Natural killer cell treated with Interleukin-12 subunit alpha and Interleukin-12 subunit beta and Interleukin-15 and Interleukin-18, amount 100 ng/mL, for 72 hours (primary cell): Measurements from ENCODE around the gene TMIE. TPM values are rescaled to one million over a fixed set of nuclear protein-coding genes. Genes with fewer than 3 reads are reported as not detected.

Experiments used
- ATAC-seq, 2 donors: fragments of 150-1000 bp; cut with Tn5 transposase in 1 of 2; sonication (Bioruptor Pico), chemical (Tn5 transposase) in 1 of 2; 2 replicates each; pipeline ENCODE4 v1.10.0; 2021
- DNase-seq: peaks from one replicate; pipeline ENCODE4 v3.0.0; 2022; ENCODE audit warnings: low spot score
- H3K27ac Mint-ChIP-seq, 2 donors: 1 replicate in 1 of 2; 2 replicates in 1 of 2; pipeline ENCODE4 v1.8.0; 2022; ENCODE audit warnings: mixed read lengths in 2 of 2, mild to moderate bottlenecking in 1 of 2, moderate library complexity in 1 of 2
- H3K27me3 Mint-ChIP-seq, 2 donors: 1 replicate in 1 of 2; 2 replicates in 1 of 2; pipeline ENCODE4 v1.8.0; 2022; ENCODE audit warnings: mixed read lengths in 2 of 2
- H3K36me3 Mint-ChIP-seq: one replicate; pipeline ENCODE4 v1.8.0; 2022; ENCODE audit warnings: mixed read lengths
- H3K4me1 Mint-ChIP-seq, 2 donors: 1 replicate in 1 of 2; 2 replicates in 1 of 2; pipeline ENCODE4 v1.8.0; 2022; ENCODE audit warnings: low read depth in 2 of 2, mixed read lengths in 2 of 2, mild to moderate bottlenecking in 1 of 2
- H3K4me3 Mint-ChIP-seq: one replicate; pipeline ENCODE4 v1.8.0; 2022; ENCODE audit warnings: mixed read lengths
- H3K9me3 Mint-ChIP-seq: 2 replicates; pipeline ENCODE4 v1.8.0; 2022; ENCODE audit warnings: mixed read lengths
- total RNA-seq, 2 donors: library from RNA; stranded (reverse); gene quantifications; one replicate each; pipeline ENCODE4 v1.2.3, GENCODE V29; 2022

The TMIE gene
- total RNA-seq, 2 donors from 2014 or later: not detected

GRCh38 chr3:46664971-46665762 lies 36.0 kb upstream of the TMIE start:
- ATAC-seq: no peak
- Mint-ChIP-seq H3K27ac (no peak overlapping the region), H3K27me3 (no peaks in the 10 kb centered on the region), H3K4me1 (no peaks in the 10 kb centered on the region), H3K9me3 (no peaks in the 10 kb centered on the region), H3K36me3 (no peaks in the 10 kb centered on the region), H3K4me3 (no peak overlapping the region)
- DNase-seq: no peak

DNA sequence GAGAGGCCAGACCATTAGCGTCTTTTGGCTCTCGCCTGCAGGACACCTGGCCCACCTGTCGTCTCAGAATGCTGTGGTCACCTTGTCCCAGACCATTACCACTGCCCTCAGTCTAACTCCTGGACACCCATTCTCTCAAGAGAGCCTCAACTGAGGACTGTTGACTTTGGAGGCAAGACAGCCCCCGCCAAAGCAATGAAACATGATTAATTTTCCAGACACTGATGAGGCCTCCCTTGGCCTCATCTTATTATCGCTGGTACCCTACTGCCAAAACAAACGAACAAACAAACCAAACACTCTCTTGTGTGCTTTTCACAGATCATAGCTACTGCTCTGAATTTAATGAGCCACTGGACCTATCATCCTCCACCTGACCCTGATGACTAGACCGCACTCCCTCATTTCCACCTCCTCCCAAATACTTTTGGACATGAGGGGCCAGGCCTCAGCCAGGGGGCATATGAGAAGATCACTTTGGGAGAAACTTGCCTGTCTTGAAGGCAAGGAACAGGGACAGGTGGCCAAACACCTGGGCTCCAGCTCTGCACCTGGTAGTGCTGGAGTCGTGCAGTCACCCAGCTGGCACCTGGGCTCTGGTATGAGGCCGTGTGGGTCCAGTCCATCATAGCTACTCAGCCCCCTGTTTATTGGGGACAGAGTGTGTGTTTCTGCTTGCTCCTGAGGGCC lies 35.3 kb upstream of the TMIE start:
- Mint-ChIP-seq H3K9me3 (no peaks in the 10 kb centered on the region), H3K36me3 (no peaks in the 10 kb centered on the region), H3K4me3 (no peak overlapping the region), H3K27me3 (no peaks in the 10 kb centered on the region), H3K4me1 (no peaks in the 10 kb centered on the region), H3K27ac (no peak overlapping the region)
- DNase-seq: no peak
- no peak for ATAC-seq

GRCh38 chr3:46666453-46666845 lies 34.7 kb upstream of the TMIE start:
- DNase-seq (no peak), ATAC-seq (peak in 1 of 2 donors; percentile 1)
- Mint-ChIP-seq H3K27me3 (no peaks in the 10 kb centered on the region), H3K27ac (no peak overlapping the region), H3K9me3 (no peaks in the 10 kb centered on the region), H3K36me3 (no peaks in the 10 kb centered on the region), H3K4me3 (no peak overlapping the region), H3K4me1 (no peaks in the 10 kb centered on the region)

DNA sequence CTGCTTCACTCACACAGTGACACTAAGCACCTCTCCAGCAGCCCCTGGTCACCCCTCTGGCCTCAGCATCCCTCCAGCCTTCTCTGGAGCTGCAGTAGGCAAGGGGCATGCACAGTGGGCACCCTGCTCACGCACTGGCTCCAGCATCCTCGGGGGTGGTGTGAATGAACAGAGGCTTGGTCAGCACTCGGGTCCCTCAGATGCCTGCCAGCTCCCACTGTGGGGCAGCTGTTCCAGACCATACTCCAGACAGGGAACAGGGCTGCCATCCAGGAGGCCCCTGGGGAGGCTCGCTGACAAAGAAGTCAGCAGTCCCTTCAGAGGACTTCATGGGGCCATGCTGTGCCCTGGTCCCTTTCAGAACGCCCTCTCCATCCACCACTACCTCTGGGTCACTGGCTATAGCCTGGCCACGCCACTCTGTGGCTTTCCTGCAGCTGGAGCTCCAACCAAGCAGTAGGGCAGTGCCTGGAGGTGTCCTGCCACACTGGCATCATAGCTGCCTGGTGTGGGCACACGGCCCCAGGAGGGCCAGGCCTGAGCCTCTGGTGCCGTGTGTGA lies 34.1 kb upstream of the TMIE start:
- H3K27me3 Mint-ChIP-seq: no peaks in the 10 kb centered on the region
- no peaks in the 10 kb centered on the region for H3K4me1 Mint-ChIP-seq
- no peaks in the 10 kb centered on the region for H3K36me3 Mint-ChIP-seq
- no peak overlapping the region for H3K4me3 Mint-ChIP-seq
- H3K27ac Mint-ChIP-seq: no peak overlapping the region
- DNase-seq (no peak), ATAC-seq (peak; percentile 1 to 5)
- no peaks in the 10 kb centered on the region for H3K9me3 Mint-ChIP-seq

DNA sequence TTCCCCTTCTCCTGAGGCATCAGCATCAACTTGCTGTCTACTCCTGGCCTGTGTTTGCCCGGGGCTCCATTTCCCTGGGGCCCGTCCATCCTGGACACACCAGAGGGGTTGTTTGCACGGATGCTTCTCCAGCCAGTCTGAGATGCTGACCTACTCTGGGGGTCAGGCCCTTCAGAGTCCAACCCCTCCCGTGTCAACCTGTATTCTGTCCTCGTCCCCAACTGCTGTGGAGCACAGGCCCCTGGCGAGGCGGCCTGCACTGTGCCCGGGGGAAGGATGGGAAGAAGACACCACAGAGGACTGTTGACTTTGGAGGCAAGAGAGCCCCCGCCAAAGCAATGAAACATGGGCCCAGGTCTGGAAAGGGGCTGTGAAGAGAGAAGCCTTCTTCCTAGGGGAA lies 33.5 kb upstream of the TMIE start:
- no peaks in the 10 kb centered on the region for H3K9me3 Mint-ChIP-seq
- H3K27me3 Mint-ChIP-seq: no peaks in the 10 kb centered on the region
- no peaks in the 10 kb centered on the region for H3K4me1 Mint-ChIP-seq
- DNase-seq: no peak
- no peak overlapping the region for H3K27ac Mint-ChIP-seq
- no peak overlapping the region for H3K4me3 Mint-ChIP-seq
- no peak for ATAC-seq
- no peaks in the 10 kb centered on the region for H3K36me3 Mint-ChIP-seq

DNA sequence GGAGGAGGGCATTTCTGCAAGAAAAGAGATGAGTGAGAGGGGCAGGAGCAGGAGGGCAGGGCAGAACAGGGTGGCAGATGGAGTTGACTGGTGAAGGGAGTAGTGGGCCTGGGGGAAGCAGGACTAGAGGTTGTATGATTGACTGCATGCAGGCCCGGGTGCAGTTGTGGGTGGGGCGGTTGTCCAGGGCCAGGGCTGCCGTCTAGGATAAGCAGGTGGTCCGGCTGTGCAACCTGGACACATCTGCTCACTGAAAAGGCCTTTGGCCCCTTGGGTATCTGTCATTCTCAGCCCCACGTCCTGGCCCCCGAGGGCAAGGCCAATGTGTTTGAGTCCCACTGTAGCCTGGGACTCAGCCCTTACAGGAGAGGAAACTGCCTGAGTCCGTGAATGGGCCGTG lies 33.1 kb upstream of the TMIE start:
- Mint-ChIP-seq H3K27ac (no peak overlapping the region), H3K4me3 (no peak overlapping the region), H3K9me3 (no peaks in the 10 kb centered on the region), H3K27me3 (no peaks in the 10 kb centered on the region), H3K4me1 (no peaks in the 10 kb centered on the region), H3K36me3 (no peaks in the 10 kb centered on the region)
- DNase-seq: no peak
- ATAC-seq: no peak

GRCh38 chr3:46668591-46668990 lies 32.6 kb upstream of the TMIE start:
- no peak for DNase-seq
- Mint-ChIP-seq H3K4me1 (no peaks in the 10 kb centered on the region), H3K27me3 (no peaks in the 10 kb centered on the region)

GRCh38 chr3:46669191-46669999 lies 31.8 kb upstream of the TMIE start:
- Mint-ChIP-seq H3K4me1 (no peaks in the 10 kb centered on the region), H3K4me3 (no peak overlapping the region), H3K9me3 (no peaks in the 10 kb centered on the region), H3K27ac (no peak overlapping the region), H3K27me3 (no peaks in the 10 kb centered on the region), H3K36me3 (no peaks in the 10 kb centered on the region)
- DNase-seq: no peak
- no peak for ATAC-seq

More at GRCh38 chr3:46668591-46668990, 32.6 kb upstream of the TMIE start:
- H3K9me3 Mint-ChIP-seq: no peaks in the 10 kb centered on the region
- no peak overlapping the region for H3K27ac Mint-ChIP-seq
- H3K36me3 Mint-ChIP-seq: no peaks in the 10 kb centered on the region
- H3K4me3 Mint-ChIP-seq: no peak overlapping the region
- no peak for ATAC-seq

DNA sequence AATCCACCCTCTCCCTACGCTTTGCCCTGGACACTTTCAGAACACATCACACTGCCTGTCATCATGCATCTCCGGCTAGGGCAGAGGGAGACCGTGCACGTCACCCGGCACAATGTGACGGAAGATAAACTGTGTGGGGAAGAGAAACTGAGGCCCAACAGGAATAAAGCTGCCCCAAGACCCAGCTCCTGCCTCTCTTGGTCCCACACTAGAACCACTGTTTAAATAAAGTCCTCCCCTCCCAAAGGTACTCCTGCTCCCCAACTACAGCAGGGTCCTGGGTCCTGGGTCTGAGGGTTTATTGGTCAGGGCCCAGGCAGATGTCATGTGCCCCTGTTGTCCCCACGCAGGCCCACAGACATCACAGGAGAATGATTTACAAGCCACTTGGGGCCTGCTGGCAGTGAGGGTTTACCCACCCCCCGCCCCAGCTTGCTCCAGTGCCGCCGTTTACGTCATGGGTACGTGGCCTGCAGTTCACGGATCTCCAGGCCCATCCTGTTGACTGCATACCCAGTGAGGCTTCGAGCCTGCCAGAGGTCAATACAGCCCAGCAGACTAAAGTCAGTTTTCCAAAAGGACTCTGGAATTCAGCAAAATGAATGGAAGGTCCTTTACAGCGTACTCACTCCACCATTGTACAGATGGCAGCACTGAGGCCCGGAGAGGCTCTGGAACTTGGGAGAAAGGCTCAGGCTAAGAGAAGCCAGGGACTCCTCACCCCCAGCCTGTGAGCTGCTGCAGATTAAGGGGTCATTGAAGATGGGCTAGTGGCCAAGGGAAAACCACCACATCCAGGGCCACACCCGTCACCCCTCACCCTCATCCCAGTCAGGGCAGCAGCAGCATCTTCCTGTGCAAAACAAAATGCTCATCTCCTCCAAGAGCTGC lies 30.9 kb upstream of the TMIE start:
- H3K4me1 Mint-ChIP-seq: no peaks in the 10 kb centered on the region
- no peaks in the 10 kb centered on the region for H3K36me3 Mint-ChIP-seq
- DNase-seq (no peak), ATAC-seq (no peak)
- H3K27ac Mint-ChIP-seq: no peak overlapping the region
- H3K4me3 Mint-ChIP-seq: no peak overlapping the region
- no peaks in the 10 kb centered on the region for H3K27me3 Mint-ChIP-seq
- no peaks in the 10 kb centered on the region for H3K9me3 Mint-ChIP-seq

DNA sequence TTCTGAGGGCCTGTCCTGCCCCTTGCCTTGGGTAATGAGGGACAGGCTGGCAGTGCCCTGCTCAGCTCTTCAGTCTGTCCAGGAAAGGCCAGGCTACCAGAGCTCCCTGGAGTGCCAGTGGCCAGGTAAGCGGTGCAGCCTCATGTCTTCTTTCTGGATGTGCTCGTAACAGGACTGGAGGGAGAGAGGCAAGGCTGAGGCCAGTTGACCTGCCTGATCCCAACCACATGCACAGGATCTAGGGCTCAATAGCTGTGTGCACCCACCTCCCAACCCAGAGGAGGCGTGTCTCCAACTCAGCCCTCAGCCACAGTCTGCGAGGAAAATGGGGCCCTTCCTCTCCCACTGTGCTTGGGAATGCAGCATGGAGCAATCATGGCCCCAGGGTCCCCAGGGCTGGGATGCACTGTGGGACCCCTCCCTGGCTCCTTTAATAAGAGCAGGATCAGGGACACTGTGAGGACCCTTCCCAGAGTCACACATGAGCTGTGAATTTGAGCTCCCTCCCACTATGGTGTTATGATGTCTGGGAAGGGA lies 30.2 kb upstream of the TMIE start:
- Mint-ChIP-seq H3K36me3 (no peaks in the 10 kb centered on the region), H3K9me3 (no peaks in the 10 kb centered on the region), H3K27ac (no peak overlapping the region), H3K4me1 (no peaks in the 10 kb centered on the region), H3K4me3 (no peak overlapping the region), H3K27me3 (no peaks in the 10 kb centered on the region)
- no peak for ATAC-seq
- DNase-seq: no peak

GRCh38 chr3:46671541-46672348 lies 29.4 kb upstream of the TMIE start:
- Mint-ChIP-seq H3K4me1 (no peaks in the 10 kb centered on the region), H3K4me3 (no peak overlapping the region), H3K9me3 (no peaks in the 10 kb centered on the region), H3K27me3 (no peaks in the 10 kb centered on the region), H3K27ac (no peak overlapping the region), H3K36me3 (no peaks in the 10 kb centered on the region)
- ATAC-seq (no peak), DNase-seq (peak; percentile 53)

DNA sequence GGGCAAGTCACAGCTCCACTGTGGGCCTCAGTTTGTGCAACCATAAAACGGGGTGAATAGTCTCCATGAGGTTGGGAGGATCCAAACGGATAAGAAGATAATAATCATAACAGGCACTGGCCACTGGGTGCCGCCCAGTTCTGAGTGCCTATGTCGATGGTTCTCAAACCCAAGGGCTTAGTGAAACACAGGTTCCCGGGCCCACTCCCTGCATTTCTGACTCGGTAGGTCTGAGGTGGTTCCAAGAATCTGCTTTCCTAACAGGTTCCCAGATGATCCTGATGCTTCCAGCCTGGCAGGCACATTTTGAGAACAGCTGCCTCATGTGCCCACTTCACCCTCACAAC lies 28.9 kb upstream of the TMIE start:
- ATAC-seq: no peak
- Mint-ChIP-seq H3K27me3 (no peaks in the 10 kb centered on the region), H3K27ac (no peak overlapping the region), H3K9me3 (no peaks in the 10 kb centered on the region), H3K4me3 (no peak overlapping the region), H3K4me1 (no peaks in the 10 kb centered on the region), H3K36me3 (no peaks in the 10 kb centered on the region)
- no peak for DNase-seq
